ENCODE data around the gene ADGRD2. TPM values are rescaled to one million over a fixed set of nuclear protein-coding genes. Genes with fewer than 3 reads are reported as not detected.

The ADGRD2 gene
- total RNA-seq, 3 donors from 2014 or later, result not detected

DNA sequence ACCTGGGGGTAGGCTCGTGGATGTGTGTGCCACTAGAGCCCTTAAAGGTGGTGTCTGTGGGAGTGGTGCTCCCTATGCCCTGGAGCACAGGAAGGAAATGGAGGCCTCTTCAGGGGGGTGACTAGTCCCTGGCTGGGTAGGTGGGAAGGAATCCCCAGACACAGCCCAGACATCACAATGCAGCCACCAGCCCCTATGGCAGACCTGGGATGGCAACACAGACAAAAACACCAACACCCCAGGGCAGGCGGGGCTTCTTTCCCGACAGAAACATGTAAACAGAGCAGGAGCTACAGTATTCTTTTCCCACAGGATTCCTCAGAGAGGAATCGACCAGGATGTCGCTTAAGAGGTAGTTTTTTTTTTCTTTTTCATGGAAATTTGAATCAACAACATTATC is 67.3 kb downstream of the ADGRD2 start:
- H3K36me3 ChIP-seq (ENCODE audit: low read depth), result no peaks in the 10 kb centered on the region
- TF ChIP-seq, protein P1, sequence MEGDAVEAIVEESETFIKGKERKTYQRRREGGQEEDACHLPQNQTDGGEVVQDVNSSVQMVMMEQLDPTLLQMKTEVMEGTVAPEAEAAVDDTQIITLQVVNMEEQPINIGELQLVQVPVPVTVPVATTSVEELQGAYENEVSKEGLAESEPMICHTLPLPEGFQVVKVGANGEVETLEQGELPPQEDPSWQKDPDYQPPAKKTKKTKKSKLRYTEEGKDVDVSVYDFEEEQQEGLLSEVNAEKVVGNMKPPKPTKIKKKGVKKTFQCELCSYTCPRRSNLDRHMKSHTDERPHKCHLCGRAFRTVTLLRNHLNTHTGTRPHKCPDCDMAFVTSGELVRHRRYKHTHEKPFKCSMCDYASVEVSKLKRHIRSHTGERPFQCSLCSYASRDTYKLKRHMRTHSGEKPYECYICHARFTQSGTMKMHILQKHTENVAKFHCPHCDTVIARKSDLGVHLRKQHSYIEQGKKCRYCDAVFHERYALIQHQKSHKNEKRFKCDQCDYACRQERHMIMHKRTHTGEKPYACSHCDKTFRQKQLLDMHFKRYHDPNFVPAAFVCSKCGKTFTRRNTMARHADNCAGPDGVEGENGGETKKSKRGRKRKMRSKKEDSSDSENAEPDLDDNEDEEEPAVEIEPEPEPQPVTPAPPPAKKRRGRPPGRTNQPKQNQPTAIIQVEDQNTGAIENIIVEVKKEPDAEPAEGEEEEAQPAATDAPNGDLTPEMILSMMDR (IDR thresholded peaks at IDR 0.05), result no peak
- H3K9me3 ChIP-seq, result no peaks in the 10 kb centered on the region
- H3K4me3 ChIP-seq, result no peak overlapping the region
- ATAC-seq (no peak), DNase-seq (no peak)
- intact Hi-C loops (cut with DNase I, micrococcal nuclease), result no loop called here
- H3K4me1 ChIP-seq (ENCODE audit: low read depth), result no peaks in the 10 kb centered on the region

DNA sequence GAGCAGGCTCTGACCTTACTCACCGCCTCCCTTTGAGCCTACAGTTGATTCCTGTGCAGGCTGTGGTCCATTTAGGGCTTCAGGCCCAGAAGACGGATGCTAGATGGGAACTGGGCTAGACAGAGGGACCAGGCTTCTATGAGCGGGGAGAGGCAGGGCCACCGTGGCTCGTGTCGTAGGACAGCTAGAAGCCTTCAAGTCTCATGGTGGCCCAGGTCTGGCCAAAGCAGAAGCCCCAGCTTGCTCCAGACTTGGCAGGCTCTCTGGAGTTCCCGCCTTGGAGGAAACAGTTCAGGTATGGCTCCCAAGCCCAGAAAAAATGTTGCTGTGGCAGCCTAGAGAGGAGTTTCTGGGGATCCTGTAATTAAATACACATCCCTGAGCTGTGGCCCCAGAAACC is 67.9 kb downstream of the ADGRD2 start:
- intact Hi-C loops (cut with DNase I, micrococcal nuclease), result no loop called here
- DNase-seq (no peak), ATAC-seq (no peak)
- no peak overlapping the region for H3K4me3 ChIP-seq
- no peaks in the 10 kb centered on the region for H3K36me3 ChIP-seq (ENCODE audit: low read depth)
- H3K9me3 ChIP-seq, result no peaks in the 10 kb centered on the region
- H3K4me1 ChIP-seq (ENCODE audit: low read depth), result no peaks in the 10 kb centered on the region
- TF ChIP-seq, protein P1 (IDR thresholded peaks at IDR 0.05), result no peak

DNA sequence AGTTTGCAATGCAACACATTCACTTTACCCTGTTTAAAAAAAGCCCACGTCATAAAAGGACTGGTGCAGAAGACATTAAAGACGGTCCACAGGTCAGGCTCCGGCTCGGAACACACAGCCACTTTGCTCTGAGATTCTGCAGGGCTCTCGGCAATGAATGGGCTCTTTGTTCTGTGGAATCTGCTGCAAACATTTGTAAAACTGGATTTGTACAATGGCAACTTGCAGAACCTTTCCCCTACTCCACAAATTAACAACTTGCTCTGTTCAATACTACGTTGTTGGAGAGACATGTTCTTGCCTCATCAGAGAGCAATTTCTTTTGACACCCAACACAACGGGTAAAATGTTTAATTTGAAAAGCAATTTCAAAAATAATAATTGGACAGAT is 70.0 kb downstream of the ADGRD2 start:
- intact Hi-C loops (cut with DNase I, micrococcal nuclease), result no loop called here
- no peak overlapping the region for H3K4me3 ChIP-seq
- no peaks in the 10 kb centered on the region for H3K4me1 ChIP-seq (ENCODE audit: low read depth)
- no peak for DNase-seq
- H3K9me3 ChIP-seq, result no peaks in the 10 kb centered on the region
- no peaks in the 10 kb centered on the region for H3K36me3 ChIP-seq (ENCODE audit: low read depth)
- ATAC-seq, result peak; percentile 63
- TF ChIP-seq, protein P1 (IDR thresholded peaks at IDR 0.05), result no peak

DNA sequence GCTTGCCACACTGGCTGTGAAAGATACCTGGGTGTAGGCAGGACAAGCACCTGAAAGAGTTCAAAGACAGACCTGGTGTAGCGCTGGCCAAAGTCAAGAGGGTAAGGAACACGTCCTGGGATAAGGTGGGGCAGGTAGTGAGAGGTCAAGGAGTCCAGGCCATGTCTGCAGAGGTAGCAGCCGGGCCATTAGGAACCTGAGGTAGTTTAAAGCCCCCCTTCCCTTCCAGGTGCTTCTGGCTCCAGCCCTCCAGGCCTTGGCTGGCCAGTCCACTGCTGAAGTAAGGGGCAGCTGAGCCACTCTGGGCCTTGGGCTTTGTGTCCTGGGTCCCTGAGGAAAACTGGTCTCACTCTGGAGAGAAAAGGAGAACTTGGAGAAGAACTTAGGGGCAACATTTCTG is 70.9 kb downstream of the ADGRD2 start:
- ATAC-seq (peak; percentile 10), DNase-seq (no peak)
- H3K4me3 ChIP-seq, result no peak overlapping the region
- TF ChIP-seq, protein P1 (IDR thresholded peaks at IDR 0.05), result no peak
- no peaks in the 10 kb centered on the region for H3K9me3 ChIP-seq
- H3K4me1 ChIP-seq (ENCODE audit: low read depth), result no peaks in the 10 kb centered on the region
- intact Hi-C loops (cut with DNase I, micrococcal nuclease), result no loop called here
- H3K36me3 ChIP-seq (ENCODE audit: low read depth), result no peaks in the 10 kb centered on the region

DNA sequence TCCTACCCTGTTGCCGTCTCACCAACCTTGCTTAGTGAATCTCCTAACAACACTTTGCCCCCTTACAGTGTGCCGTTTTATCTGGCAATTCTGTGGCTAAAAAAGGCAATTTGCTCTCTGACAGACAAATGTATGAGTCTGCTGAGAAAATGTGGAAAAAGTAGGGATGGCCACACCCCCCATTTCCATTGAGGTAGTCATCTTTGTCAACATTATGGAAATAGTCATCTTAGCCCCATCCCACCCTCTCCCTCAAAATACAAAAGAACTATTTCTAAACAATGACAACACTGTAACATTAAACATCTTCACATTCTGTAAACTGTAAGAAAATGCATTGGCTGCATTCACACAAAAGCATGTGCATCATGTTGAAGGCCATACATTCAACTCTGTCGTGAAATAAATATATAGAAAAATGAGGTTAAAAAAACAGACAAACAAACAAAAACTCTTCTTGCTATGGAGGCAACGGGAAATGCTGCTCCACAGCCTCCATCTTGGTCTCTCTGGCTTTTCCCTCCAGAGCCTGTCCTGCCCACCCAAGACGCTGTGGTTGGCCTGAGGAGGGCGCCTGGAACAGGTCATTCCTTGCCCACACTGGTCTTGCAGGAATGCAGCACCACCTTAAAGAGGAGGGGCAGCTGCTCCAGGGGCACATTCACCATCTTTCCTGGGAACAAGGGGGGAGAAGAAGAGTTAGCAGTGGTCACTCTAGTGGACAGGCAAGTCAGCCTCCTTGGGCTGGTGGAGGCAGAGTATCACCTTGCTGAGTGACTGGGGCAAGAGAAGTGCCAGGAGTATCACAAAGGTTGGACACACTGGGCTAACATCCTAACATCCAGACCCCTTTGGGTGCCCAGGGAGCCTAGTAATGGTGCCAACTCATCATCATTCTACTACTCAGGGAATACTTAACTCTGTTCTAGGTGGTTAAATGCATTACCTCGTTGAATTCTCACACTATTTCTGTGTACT is 72.2 kb downstream of the ADGRD2 start:
- Histone ChIP-seq H3K36me3 (ENCODE audit: low read depth) (no peaks in the 10 kb centered on the region), H3K9me3 (no peaks in the 10 kb centered on the region), H3K4me3 (no peak overlapping the region), H3K4me1 (ENCODE audit: low read depth) (no peaks in the 10 kb centered on the region)
- no peak for DNase-seq
- intact Hi-C loops (cut with DNase I, micrococcal nuclease), result no loop called here
- no peak for ATAC-seq
- TF ChIP-seq, protein P1 (IDR thresholded peaks at IDR 0.05), result no peak
